SK-N-SH (cell line): Measurements from ENCODE around the gene ADPRS. TPM values are rescaled to one million over a fixed set of nuclear protein-coding genes. Genes with fewer than 3 reads are reported as not detected.

Experiments
- CTCF ChIA-PET: fragments of 300-600, 350-600 bp; formaldehyde crosslinking; extraction: SDS; loops from one replicate; lab custom pipeline; 2021; lab: Yijun Ruan, JAX
- POLR2A ChIA-PET: fragments of 350-600 bp; sonication (Branson Sonifier 250); formaldehyde crosslinking; extraction: SDS; loops from one replicate; lab custom pipeline; 2020; ENCODE audit warnings: antibody characterized with exemption, inconsistent platforms; lab: Yijun Ruan, JAX
- DNase-seq: peaks from one replicate; pipeline ENCODE4 v3.0.0; 2012
- H2AFZ ChIP-seq: fragments of 200-600 bp; sonication (generic); 2 replicates; pipeline ENCODE4 v1.8.1; 2016; ENCODE audit warnings: antibody characterized with exemption, mild to moderate bottlenecking, low read depth
- H3F3A ChIP-seq: fragments of 200-600 bp; sonication (generic); replicated peaks from 2 replicates; pipeline ENCODE3; 2016; ENCODE audit warnings: antibody characterized with exemption, mild to moderate bottlenecking; ENCODE audit not compliant: insufficient read depth
- H3K27ac ChIP-seq, 2 experiments: fragments of 200-500 bp in 1 of 2; fragments of 200-600 bp in 1 of 2; sonication (Bioruptor generic) in 1 of 2; sonication (generic), shearing (Covaris generic) in 1 of 2; 2 replicates each; pipeline versions ENCODE4 v1.5.1 to v1.6.1; 2014 to 2016; ENCODE audit warnings: low read depth in 2 of 2, inconsistent platforms in 1 of 2, low read length in 1 of 2, mild to moderate bottlenecking in 1 of 2, mixed read lengths in 1 of 2
- H3K27me3 ChIP-seq: fragments of 200-600 bp; sonication (generic), shearing (Covaris generic); 2 replicates; pipeline ENCODE4 v1.6.1; 2016; ENCODE audit warnings: mixed run types; ENCODE audit not compliant: insufficient read depth
- H3K36me3 ChIP-seq, 2 experiments: fragments of 200-500 bp in 1 of 2; fragments of 200-600 bp in 1 of 2; sonication (Bioruptor generic) in 1 of 2; sonication (generic) in 1 of 2; replicated peaks in 1 of 2; 2 replicates each; pipeline versions ENCODE3 to v1.5.1; 2014 to 2016; ENCODE audit warnings: low read length in 1 of 2, mild to moderate bottlenecking in 1 of 2; ENCODE audit not compliant: insufficient read depth in 2 of 2, control insufficient read depth in 1 of 2
- H3K4me1 ChIP-seq, 2 experiments: fragments of 200-500 bp in 1 of 2; fragments of 200-600 bp in 1 of 2; sonication (Bioruptor generic) in 1 of 2; sonication (generic), shearing (Covaris generic) in 1 of 2; 2 replicates each; pipeline versions ENCODE4 v1.5.1 to v1.6.1; 2014 to 2016; ENCODE audit warnings: low read depth in 1 of 2, low read length in 1 of 2, mixed run types in 1 of 2; ENCODE audit not compliant: insufficient read depth in 2 of 2, control insufficient read depth in 1 of 2
- H3K4me2 ChIP-seq: fragments of 200-600 bp; sonication (generic), shearing (Covaris generic); 2 replicates; pipeline ENCODE4 v1.6.1; 2017; ENCODE audit warnings: mixed run types
- H3K4me3 ChIP-seq, 2 experiments: fragments of 200-500 bp in 1 of 2; fragments of 200-600 bp in 1 of 2; sonication (Bioruptor generic) in 1 of 2; sonication (generic), shearing (Covaris generic) in 1 of 2; 2 replicates each; pipeline versions ENCODE4 v1.5.1 to v1.8.1; 2014 to 2016; ENCODE audit warnings: low read depth in 2 of 2, inconsistent platforms in 1 of 2, low read length in 1 of 2, mild to moderate bottlenecking in 1 of 2, mixed read lengths in 1 of 2, moderate library complexity in 1 of 2
- H3K79me2 ChIP-seq: fragments of 200-600 bp; sonication (generic); 2 replicates; pipeline ENCODE4 v1.8.1; 2017; ENCODE audit warnings: mild to moderate bottlenecking; ENCODE audit not compliant: insufficient read depth
- H3K9ac ChIP-seq: fragments of 200-600 bp; sonication (generic); 2 replicates; pipeline ENCODE4 v1.6.1; 2017; ENCODE audit warnings: mixed run types
- H3K9me2 ChIP-seq: fragments of 200-600 bp; sonication (generic); 2 replicates; pipeline ENCODE4 v1.6.1; 2017; ENCODE audit warnings: mixed run types
- H3K9me3 ChIP-seq: fragments of 200-600 bp; sonication (generic); 2 replicates; pipeline ENCODE4 v1.6.1; 2017; ENCODE audit warnings: mixed run types, mild to moderate bottlenecking, moderate library complexity
- H4K20me1 ChIP-seq: fragments of 200-600 bp; sonication (generic); 2 replicates; pipeline ENCODE4 v1.6.1; 2017; ENCODE audit warnings: mild to moderate bottlenecking, mixed run types; ENCODE audit not compliant: insufficient read depth
- CHD2 ChIP-seq: fragments of 150-350 bp; IDR thresholded peaks from 2 replicates; pipeline ENCODE4 v1.6.1; 2018; ENCODE audit warnings: low read length; ENCODE audit not compliant: partially characterized antibody
- ELF1 ChIP-seq: IDR thresholded peaks from 2 replicates; pipeline ENCODE4 v1.4.0; 2012
- EP300 ChIP-seq, 2 experiments: IDR thresholded peaks; 2 replicates each; pipeline versions ENCODE4 v1.4.0 to v1.6.1; 2012; ENCODE audit warnings: borderline replicate concordance in 1 of 2, low read depth in 1 of 2, low read length in 1 of 2
- EZH2phosphoT487 ChIP-seq: fragments of 200-600 bp; sonication (generic); IDR thresholded peaks from 2 replicates; pipeline ENCODE4 v1.6.1; 2017; ENCODE audit warnings: low read depth, mixed run types, mild to moderate bottlenecking, antibody characterized with exemption, moderate library complexity, borderline replicate concordance
- FOSL2 ChIP-seq: IDR thresholded peaks from 2 replicates; pipeline ENCODE4 v1.4.0; 2012; ENCODE audit warnings: low read depth, mild to moderate bottlenecking, moderate library complexity, borderline replicate concordance
- GATA2 ChIP-seq: sonication (generic); formaldehyde crosslinking; IDR thresholded peaks from 2 replicates; pipeline ENCODE4 v1.5.0; 2020; ENCODE audit warnings: mild to moderate bottlenecking, missing genetic modification reagents
- IRF3 ChIP-seq: fragments of 150-350 bp; IDR thresholded peaks from 2 replicates; pipeline ENCODE4 v1.6.1; 2016; ENCODE audit warnings: mild to moderate bottlenecking, low read depth, low read length
- JUND ChIP-seq: IDR thresholded peaks from 2 replicates; pipeline ENCODE4 v1.4.0; 2012
- MEF2A ChIP-seq: IDR thresholded peaks from 2 replicates; pipeline ENCODE4 v1.4.0; 2012; ENCODE audit warnings: low read depth, borderline replicate concordance
- MXI1 ChIP-seq: IDR thresholded peaks from 2 replicates; pipeline ENCODE4 v1.6.1; 2012; ENCODE audit warnings: mild to moderate bottlenecking, low read depth, low read length, improper control_type of control experiment
- NFIC ChIP-seq: IDR thresholded peaks from 2 replicates; pipeline ENCODE4 v1.4.0; 2012; ENCODE audit warnings: borderline replicate concordance
- NRF1 ChIP-seq: IDR thresholded peaks from 2 replicates; pipeline ENCODE4 v1.6.1; 2012; ENCODE audit warnings: low read depth, mild to moderate bottlenecking, low read length
- PBX3 ChIP-seq: IDR thresholded peaks from 2 replicates; pipeline ENCODE4; 2012
- POLR2AphosphoS5 ChIP-seq: IDR thresholded peaks from 2 replicates; pipeline ENCODE4 v1.6.1; 2012; ENCODE audit warnings: low read depth, low read length
- RCOR1 ChIP-seq: fragments of 150-350 bp; IDR thresholded peaks from 2 replicates; pipeline ENCODE4 v1.6.1; 2017; ENCODE audit warnings: antibody characterized with exemption, low read length
- REST ChIP-seq: IDR thresholded peaks from 2 replicates; pipeline ENCODE4 v1.6.1; 2012; ENCODE audit warnings: mild to moderate bottlenecking, low read depth, low read length, moderate library complexity
- RFX5 ChIP-seq: IDR thresholded peaks from 2 replicates; pipeline ENCODE4 v1.6.1; 2012; ENCODE audit warnings: mild to moderate bottlenecking, improper control_type of control experiment, low read length
- SIN3A ChIP-seq: IDR thresholded peaks from 2 replicates; pipeline ENCODE4 v1.6.1; 2012; ENCODE audit warnings: low read depth, mild to moderate bottlenecking, low read length, moderate library complexity, borderline replicate concordance
- TAF1 ChIP-seq: IDR thresholded peaks from 2 replicates; pipeline ENCODE4 v1.6.1; 2012; ENCODE audit warnings: low read depth, mild to moderate bottlenecking, low read length, moderate library complexity, borderline replicate concordance
- TCF12 ChIP-seq: IDR thresholded peaks from 2 replicates; pipeline ENCODE4 v1.4.0; 2012
- YY1 ChIP-seq: IDR thresholded peaks from 2 replicates; pipeline ENCODE4 v1.4.0; 2012; ENCODE audit warnings: low read depth, mild to moderate bottlenecking
- WGBS: methylation state at CpG from one replicate; pipeline ENCODE4 v1.1.6; 2017; ENCODE audit warnings: low lambda C conversion rate; 5-methylcytosine and 5-hydroxymethylcytosine counted together
- polyA plus RNA-seq, 3 experiments: library from polyadenylated mRNA; depleted of rRNA; stranded (reverse); fragments of >200 nt; gene quantifications; 2 replicates each; pipeline ENCODE4 v1.2.3, GENCODE V29; 2012

Gene ADPRS
- polyA plus RNA-seq, 1 of the 3 experiments (the other 2 are of a cell fraction): 54.2 TPM

GRCh38 chr1:36094621-36095061, 5.9 kb downstream of the ADPRS start:
- Histone ChIP-seq H3K4me2 (no peak overlapping the region), H3K27me3 (no peaks in the 10 kb centered on the region), H3K36me3 (peaks cover 17 to 53% of the 10 kb centered on the region in 2 experiments), H3K9ac (no peak overlapping the region), H3K4me3 (no peak overlapping the region), H3K4me1 (peaks cover 3 to 74% of the 10 kb centered on the region in 2 experiments; a peak in 3 of 4 replicates), H4K20me1 (no peaks in the 10 kb centered on the region), H2AFZ (no peak overlapping the region), H3K9me2 (no peaks in the 10 kb centered on the region), H3F3A (peaks cover 23% of the 10 kb centered on the region), H3K27ac (peak overlapping the region; percentile 28 to 99; a peak in 3 of 4 replicates), H3K79me2 (peaks cover 31% of the 10 kb centered on the region), H3K9me3 (no peaks in the 10 kb centered on the region)
- peak; percentile 63 for DNase-seq
- 44% methylated on average over 6 of the region's 8 CpGs for WGBS
- ChIA-PET POLR2A (interaction anchor here (1.0 to 2.0 kb wide), 5 partner anchors 22 to 173 kb away, joined by 3 to 7 read pairs (median 3); partner anchors contain the start of genes AGO3 and THRAP3), CTCF (interaction anchor here (0.7 to 32.6 kb wide), 9 partner anchors 8 to 232 kb away, joined by 3 to 700 read pairs (median 5); partner anchors contain the start of genes AGO1 and TRAPPC3)
- TF ChIP-seq MEF2A (no peak), MXI1 (peak; percentile 83), JUND (no peak), TAF1 (no peak), TCF12 (peak; percentile 87), EP300 (IDR thresholded peaks at IDR 0.05; ENCODE audit: borderline replicate concordance in 1 of 2, low read depth in 1 of 2, low read length in 1 of 2) (peak in 1 of 2 experiments; percentile 80; a peak in 2 of 4 replicates), NFIC (no peak), PBX3 (peak; percentile 39; the same call in 1 of the 2 replicates), RCOR1 (0 out of 2 replicates have a peak, but pooled peaks have one; percentile 19), SIN3A (0 out of 2 replicates have a peak, but pooled peaks have one; percentile 20), CHD2 (peak; percentile 55), FOSL2 (no peak), POLR2AphosphoS5 (peak; percentile 53; the same call in 1 of the 2 replicates)

GRCh38 chr1:36095760-36096405, 7.2 kb downstream of the ADPRS start:
- 92% methylated on average over 4 of the region's 15 CpGs for WGBS
- TF ChIP-seq ELF1: no peak
- no peak for TF ChIP-seq YY1
- TF ChIP-seq MXI1: no peak
- TF ChIP-seq CHD2: no peak
- TF ChIP-seq NRF1: no peak
- no peak for TF ChIP-seq IRF3
- no peak for TF ChIP-seq GATA2 (CRISPR knock-in tag)
- TF ChIP-seq REST: no peak
- TF ChIP-seq RFX5: no peak
- TF ChIP-seq EZH2phosphoT487: no peak
- CTCF ChIA-PET: interaction anchor here (1.5 to 32.6 kb wide), 4 partner anchors 16 to 190 kb away, joined by 5 to 700 read pairs (median 6); partner anchors contain the start of gene TRAPPC3

More at GRCh38 chr1:36095760-36096405, 7.2 kb downstream of the ADPRS start:
- Histone ChIP-seq H3K79me2 (peaks cover 18% of the 10 kb centered on the region; the same call in 1 of the 2 replicates), H3K4me3 (no peak overlapping the region), H3K9ac (no peak overlapping the region), H4K20me1 (no peaks in the 10 kb centered on the region), H3K27me3 (no peaks in the 10 kb centered on the region), H3K36me3 (peaks cover 11 to 53% of the 10 kb centered on the region in 2 experiments), H3K27ac (peak overlapping the region in 1 of 2 experiments; percentile 99; a peak in 2 of 4 replicates), H3K9me3 (no peaks in the 10 kb centered on the region), H3K4me2 (no peak overlapping the region), H2AFZ (no peak overlapping the region), H3K9me2 (no peaks in the 10 kb centered on the region), H3K4me1 (peaks cover 0 to 77% of the 10 kb centered on the region in 2 experiments; a peak in 2 of 4 replicates), H3F3A (peaks cover 20% of the 10 kb centered on the region)
- no peak for DNase-seq
- POLR2A ChIA-PET: interaction anchor here (0.7 kb wide), 1 partner anchor 11 kb away, joined by 4 read pairs; no protein-coding TSS in a partner anchor
